GM19463 (cell line): ENCODE data around the gene LPIN1.
A peak's percentile ranks its signal among the peaks of the same experiment; 100 is the strongest.

ENCODE experiments used
- ATAC-seq: cut with Tn5 transposase; IDR thresholded peaks from one replicate; pipeline ENCODE4 v1.9.1; 2021; ENCODE audit warnings: mild to moderate bottlenecking, moderate library complexity; ENCODE audit not compliant: unreplicated experiment

The LPIN1 gene

GRCh38 chr2:11742702-11743357 is 3.6 kb upstream of the LPIN1 start:
- no peak for ATAC-seq

GRCh38 chr2:11743366-11743765 is 3.1 kb upstream of the LPIN1 start:
- no peak for ATAC-seq

- peak; percentile 58 for ATAC-seq
Measured at GRCh38 chr2:11743846-11744553, 2.4 kb upstream of the LPIN1 start.

GRCh38 chr2:11744631-11745394 is 1.6 kb upstream of the LPIN1 start:
- ATAC-seq: no peak

GRCh38 chr2:11745613-11746375 is 638 bp upstream of the LPIN1 start:
- ATAC-seq: no peak

GRCh38 chr2:11746807-11747459 is 501 bp downstream of the LPIN1 start:
- ATAC-seq: no peak

GRCh38 chr2:11748018-11748860 is 1.8 kb downstream of the LPIN1 start:
- ATAC-seq: no peak

GRCh38 chr2:11748861-11749645 is 2.6 kb downstream of the LPIN1 start:
- no peak for ATAC-seq

GRCh38 chr2:11749646-11750349 is 3.4 kb downstream of the LPIN1 start:
- ATAC-seq: peak; percentile 9

- peak; percentile 25 for ATAC-seq
Measured at GRCh38 chr2:11750422-11750821, 4.0 kb downstream of the LPIN1 start.

GRCh38 chr2:11750917-11751316 is 4.5 kb downstream of the LPIN1 start:
- ATAC-seq: no peak

- ATAC-seq: no peak
Measured at GRCh38 chr2:11752906-11753305, 6.5 kb downstream of the LPIN1 start.

- peak; percentile 59 for ATAC-seq
Measured at GRCh38 chr2:11753452-11753885, 7.0 kb downstream of the LPIN1 start.

GRCh38 chr2:11753886-11754699 is 7.7 kb downstream of the LPIN1 start:
- peak; percentile 22 for ATAC-seq

- ATAC-seq: no peak
Measured at GRCh38 chr2:11754700-11755015, 8.2 kb downstream of the LPIN1 start.

- no peak for ATAC-seq
Measured at GRCh38 chr2:11757101-11757500, 10.7 kb downstream of the LPIN1 start.

- no peak for ATAC-seq
Measured at GRCh38 chr2:11758187-11758586, 11.8 kb downstream of the LPIN1 start.

- ATAC-seq: no peak
Measured at GRCh38 chr2:11758647-11759046, 12.2 kb downstream of the LPIN1 start.
